Thoracic aorta (tissue), 2 donors: ENCODE results near the gene LCE7A. TPM values are rescaled to one million over a fixed set of nuclear protein-coding genes. Genes with fewer than 3 reads are reported as not detected.

Experiments used
- ATAC-seq: fragments of 150-250 bp; one replicate; pipeline ENCODE4 v1.8.0; 2017; ENCODE audit warnings: low read depth; ENCODE audit not compliant: insufficient number of reproducible peaks, low FRiP score
- DNase-seq: peaks from one replicate; pipeline ENCODE4 v3.0.0-alpha.2; 2020; ENCODE audit warnings: low spot score
- H3K27ac ChIP-seq, 2 donors: fragments of 200-600 bp; sonication (generic); 1 replicate in 1 of 2; 2 replicates in 1 of 2; pipeline ENCODE4 v1.5.1; 2016; ENCODE audit warnings: mild to moderate bottlenecking in 2 of 2, moderate library complexity in 2 of 2
- H3K27me3 ChIP-seq: fragments of 200-600 bp; sonication (generic); replicated peaks from 2 replicates; pipeline ENCODE4 v1.6.0; 2016; ENCODE audit warnings: mild to moderate bottlenecking; ENCODE audit not compliant: insufficient read depth
- H3K36me3 ChIP-seq: fragments of 200-600 bp; sonication (generic); one replicate; pipeline ENCODE4 v1.5.1; 2016
- H3K4me1 ChIP-seq, 2 donors: fragments of 200-600 bp; sonication (generic); 1 replicate in 1 of 2; 2 replicates in 1 of 2; pipeline versions ENCODE4 v1.5.1 to v1.6.0; 2016; ENCODE audit warnings: low read depth in 2 of 2, mild to moderate bottlenecking in 1 of 2; ENCODE audit not compliant: control insufficient read depth in 1 of 2
- H3K4me3 ChIP-seq: fragments of 200-600 bp; sonication (generic); 2 replicates; pipeline ENCODE4 v1.5.1; 2016; ENCODE audit warnings: mild to moderate bottlenecking
- H3K9me3 ChIP-seq: fragments of 200-600 bp; sonication (generic); 2 replicates; pipeline ENCODE4 v1.5.1; 2016
- total RNA-seq, 2 donors: library from RNA; depleted of rRNA; stranded (reverse); fragments of >200 nt; gene quantifications; one replicate each; pipeline versions ENCODE4 v1.1.0 to v1.2.3, GENCODE V29; 2016
- TF ChIP-seq, protein P1 (sequence below): fragments of 200-600 bp; sonication (generic); IDR thresholded peaks from one replicate; pipeline ENCODE4 v1.5.1; 2019; ENCODE audit warnings: antibody characterized with exemption

The LCE7A gene
- total RNA-seq, 2 donors from 2014 or later, result not detected

- DNase-seq, result no peak
- Histone ChIP-seq H3K9me3 (no peaks in the 10 kb centered on the region), H3K4me3 (no peak within 1 kb of the TSS), H3K27me3 (no peaks in the 10 kb centered on the region), H3K27ac (no peak within 1 kb of the TSS), H3K4me1 (no peaks in the 10 kb centered on the region), H3K36me3 (no peaks in the 10 kb centered on the region)
- no peak for ATAC-seq
- TF ChIP-seq, protein P1, sequence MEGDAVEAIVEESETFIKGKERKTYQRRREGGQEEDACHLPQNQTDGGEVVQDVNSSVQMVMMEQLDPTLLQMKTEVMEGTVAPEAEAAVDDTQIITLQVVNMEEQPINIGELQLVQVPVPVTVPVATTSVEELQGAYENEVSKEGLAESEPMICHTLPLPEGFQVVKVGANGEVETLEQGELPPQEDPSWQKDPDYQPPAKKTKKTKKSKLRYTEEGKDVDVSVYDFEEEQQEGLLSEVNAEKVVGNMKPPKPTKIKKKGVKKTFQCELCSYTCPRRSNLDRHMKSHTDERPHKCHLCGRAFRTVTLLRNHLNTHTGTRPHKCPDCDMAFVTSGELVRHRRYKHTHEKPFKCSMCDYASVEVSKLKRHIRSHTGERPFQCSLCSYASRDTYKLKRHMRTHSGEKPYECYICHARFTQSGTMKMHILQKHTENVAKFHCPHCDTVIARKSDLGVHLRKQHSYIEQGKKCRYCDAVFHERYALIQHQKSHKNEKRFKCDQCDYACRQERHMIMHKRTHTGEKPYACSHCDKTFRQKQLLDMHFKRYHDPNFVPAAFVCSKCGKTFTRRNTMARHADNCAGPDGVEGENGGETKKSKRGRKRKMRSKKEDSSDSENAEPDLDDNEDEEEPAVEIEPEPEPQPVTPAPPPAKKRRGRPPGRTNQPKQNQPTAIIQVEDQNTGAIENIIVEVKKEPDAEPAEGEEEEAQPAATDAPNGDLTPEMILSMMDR, result no peak
Observed at GRCh38 chr1:152878042-152878441, 18.2 kb downstream of the LCE7A start, which contains the start of gene SMCP. TSS of gene SMCP (plus strand) at chr1:152878322. CDS start at chr1:152884423, 6,101 bp downstream.

DNA sequence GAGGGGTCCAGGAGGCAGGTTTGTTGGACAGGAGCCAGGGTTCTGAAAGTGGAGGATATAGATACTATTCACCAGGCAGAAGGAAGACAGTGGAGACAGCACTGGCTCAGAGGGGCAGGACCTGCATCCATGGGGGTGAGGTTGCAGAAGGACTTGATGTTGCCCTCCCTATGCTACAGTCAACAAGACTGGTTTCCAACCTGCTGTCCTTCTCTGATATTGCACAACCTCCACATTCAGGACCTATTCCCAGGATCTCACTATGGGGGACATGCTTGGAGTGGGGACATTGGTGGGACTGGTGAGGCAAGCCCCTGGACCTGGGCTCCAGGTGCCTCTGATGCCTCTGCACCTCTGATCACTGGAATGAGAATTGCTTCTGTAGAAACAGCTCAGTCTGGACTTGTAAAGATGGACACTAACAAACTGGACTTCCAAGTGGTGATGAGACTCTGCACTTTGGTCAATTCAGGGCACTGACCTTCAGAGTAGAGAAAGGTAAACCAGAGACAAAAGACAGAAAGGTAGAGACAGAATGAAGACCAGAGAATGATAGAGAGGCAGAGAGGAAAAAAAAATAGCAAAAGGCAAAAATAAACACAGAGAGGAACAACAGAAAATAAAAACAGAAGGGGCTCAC lies 19.9 kb downstream of the LCE7A start:
- Histone ChIP-seq H3K4me3 (no peak overlapping the region), H3K27ac (no peak overlapping the region), H3K9me3 (no peaks in the 10 kb centered on the region), H3K36me3 (no peaks in the 10 kb centered on the region), H3K4me1 (peaks cover 0 to 5% of the 10 kb centered on the region in 2 donors), H3K27me3 (no peaks in the 10 kb centered on the region)
- ATAC-seq, result no peak
- no peak for DNase-seq
- TF ChIP-seq, protein P1, result no peak

DNA sequence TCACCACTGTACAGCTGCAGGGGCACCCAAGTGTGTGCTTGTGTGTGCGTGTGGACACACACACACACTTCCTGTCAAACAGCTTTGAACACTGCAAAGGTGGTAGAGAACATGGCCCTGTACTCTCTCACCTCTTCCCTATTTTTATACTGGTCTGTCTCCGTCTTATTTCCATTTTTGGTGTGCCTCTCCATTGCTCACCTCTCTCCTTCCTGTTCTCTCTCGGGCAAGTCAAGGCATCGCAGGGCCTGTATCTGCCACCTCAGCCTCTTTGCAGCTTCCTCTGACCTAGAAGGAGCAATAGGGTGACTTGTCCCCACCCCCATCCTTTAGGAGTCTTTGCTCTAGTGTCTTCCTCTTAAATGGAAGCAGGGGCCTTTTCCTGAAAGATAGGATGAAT lies 20.5 kb downstream of the LCE7A start:
- H3K9me3 ChIP-seq, result no peaks in the 10 kb centered on the region
- no peak overlapping the region for H3K27ac ChIP-seq
- no peak for DNase-seq
- H3K4me1 ChIP-seq, result peaks cover 3 to 12% of the 10 kb centered on the region in 2 donors
- TF ChIP-seq, protein P1, result no peak
- no peaks in the 10 kb centered on the region for H3K36me3 ChIP-seq
- ATAC-seq, result no peak
- H3K27me3 ChIP-seq, result no peaks in the 10 kb centered on the region
- H3K4me3 ChIP-seq, result no peak overlapping the region

DNA sequence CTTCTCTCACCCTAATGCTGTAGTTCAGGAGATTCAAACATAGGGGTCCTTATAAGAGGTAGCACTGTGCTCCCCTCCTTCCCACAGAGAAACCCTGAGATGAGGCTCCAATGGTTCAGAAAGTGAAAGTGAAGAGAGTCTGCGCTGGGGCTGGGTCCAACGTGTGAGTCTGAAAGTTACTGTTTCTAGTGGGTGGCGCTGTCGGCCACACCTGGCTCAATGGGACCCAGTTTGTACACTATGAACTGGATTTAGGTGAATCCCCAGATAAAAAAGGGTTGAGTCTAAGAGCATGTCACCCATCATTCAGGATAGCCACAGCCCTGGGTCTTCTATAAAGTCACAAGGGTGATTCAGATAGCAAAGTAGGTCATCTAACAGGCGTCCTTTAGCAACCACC lies 21.1 kb downstream of the LCE7A start:
- no peaks in the 10 kb centered on the region for H3K27me3 ChIP-seq
- ATAC-seq, result no peak
- H3K9me3 ChIP-seq, result no peaks in the 10 kb centered on the region
- peaks cover 3 to 17% of the 10 kb centered on the region in 2 donors for H3K4me1 ChIP-seq
- H3K36me3 ChIP-seq, result no peaks in the 10 kb centered on the region
- TF ChIP-seq, protein P1, result no peak
- DNase-seq, result no peak
- H3K27ac ChIP-seq, result no peak overlapping the region
- H3K4me3 ChIP-seq, result no peak overlapping the region

GRCh38 chr1:152884085-152884484 lies 24.3 kb downstream of the LCE7A start:
- Histone ChIP-seq H3K4me1 (peaks cover 3 to 30% of the 10 kb centered on the region in 2 donors), H3K27me3 (no peaks in the 10 kb centered on the region), H3K9me3 (no peaks in the 10 kb centered on the region), H3K36me3 (no peaks in the 10 kb centered on the region), H3K4me3 (no peak overlapping the region), H3K27ac (no peak overlapping the region)
- ATAC-seq, result no peak
- DNase-seq, result no peak
- TF ChIP-seq, protein P1, result no peak
